IPS-NIHi7 (cell line): Measurements from ENCODE around the gene ARMC5.
A peak's percentile ranks its signal among the peaks of the same experiment; 100 is the strongest.
"Not testable (repeated sequence)": the region's sequence is repeated elsewhere in the genome, so short reads cannot be mapped to it uniquely, and the experiment has no call there.

Experiments used
- DNase-seq: peaks from one replicate; pipeline ENCODE4 v3.0.0; 2012; ENCODE audit warnings: mixed read lengths; ENCODE audit errors: extremely low spot score

ARMC5 gene

DNA sequence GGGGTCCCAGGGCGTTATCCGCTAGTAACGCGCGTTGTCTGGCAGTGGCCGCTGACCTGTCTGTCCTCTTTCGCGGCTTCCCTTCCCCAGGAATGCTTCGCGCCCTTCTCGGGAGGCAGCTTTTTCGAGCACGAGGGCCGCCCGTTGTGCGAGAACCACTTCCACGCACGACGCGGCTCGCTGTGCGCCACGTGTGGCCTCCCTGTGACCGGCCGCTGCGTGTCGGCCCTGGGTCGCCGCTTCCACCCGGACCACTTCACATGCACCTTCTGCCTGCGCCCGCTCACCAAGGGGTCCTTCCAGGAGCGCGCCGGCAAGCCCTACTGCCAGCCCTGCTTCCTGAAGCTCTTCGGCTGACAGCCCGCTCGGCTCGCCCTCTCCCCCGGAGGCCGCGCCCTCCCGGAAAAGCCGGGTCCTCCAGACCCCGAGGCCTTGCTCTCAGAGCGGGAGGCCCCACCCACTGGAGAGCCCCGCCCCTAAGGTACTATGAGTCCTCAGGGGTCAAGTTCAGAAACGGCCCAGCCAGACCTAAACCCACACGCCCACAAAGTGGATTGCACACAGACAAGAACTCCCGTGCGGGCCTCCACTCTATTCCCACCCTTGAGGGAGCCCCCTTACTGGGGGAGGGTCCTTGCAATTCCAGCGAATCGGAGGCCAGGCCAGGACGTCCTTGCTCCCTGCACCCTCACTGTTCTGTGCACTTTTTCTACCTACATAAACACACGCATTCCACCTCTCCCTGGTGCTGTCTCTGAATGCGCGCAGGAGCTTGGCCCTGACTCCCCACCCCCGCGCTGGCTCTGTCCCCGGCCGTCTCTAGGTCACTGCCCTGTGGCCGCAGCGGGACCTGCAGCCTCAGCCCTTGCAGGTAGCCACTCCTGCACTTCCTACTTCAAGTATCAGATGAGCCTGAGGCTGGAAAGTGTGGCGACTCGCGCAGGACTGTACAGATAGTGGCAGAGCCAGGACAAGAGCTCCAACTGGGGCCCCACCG lies 18.2 kb downstream of the ARMC5 start:
- peak; percentile 86 for DNase-seq

DNA sequence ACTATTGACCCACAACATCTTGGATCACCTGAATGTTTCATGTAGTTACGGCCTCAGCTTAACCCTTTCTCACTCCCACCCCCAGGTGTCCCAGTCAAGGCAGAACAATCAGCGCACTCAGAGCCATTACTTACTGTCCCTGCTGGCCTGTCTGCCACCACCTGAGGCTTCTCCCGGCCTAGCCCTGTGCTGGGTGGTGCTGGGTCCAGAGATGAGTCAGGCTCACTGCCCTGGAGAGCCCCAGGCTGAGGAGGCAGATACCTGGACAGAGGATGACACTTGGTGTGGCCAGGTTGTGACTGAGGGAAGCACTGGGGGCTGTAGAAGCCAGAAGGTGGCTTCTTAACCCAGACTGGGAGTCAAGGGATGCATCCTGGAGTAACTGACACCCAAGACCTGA lies 19.7 kb downstream of the ARMC5 start:
- no peak for DNase-seq

DNA sequence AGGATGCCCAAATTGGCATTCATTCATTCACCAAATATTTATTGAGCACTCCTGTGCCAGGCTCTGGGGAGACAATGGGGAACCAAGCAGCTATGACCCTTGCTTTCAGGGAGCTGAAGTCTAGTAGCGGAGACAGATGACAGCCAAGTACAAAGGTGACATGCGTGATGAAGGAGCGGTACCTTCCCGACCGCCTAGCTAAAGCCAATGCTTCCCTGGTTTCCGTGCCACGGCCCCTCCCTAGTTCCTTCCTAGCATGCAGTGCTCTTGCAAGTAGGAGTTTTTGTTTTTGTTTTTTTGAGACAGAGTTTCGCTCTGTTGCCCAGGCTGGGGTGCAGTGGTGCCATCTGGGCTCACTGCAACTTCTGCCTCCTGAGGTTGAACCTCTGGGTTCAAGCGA lies 20.4 kb downstream of the ARMC5 start:
- no peak for DNase-seq

GRCh38 chr16:31480851-31481536 lies 21.7 kb downstream of the ARMC5 start:
- DNase-seq = no peak

DNA sequence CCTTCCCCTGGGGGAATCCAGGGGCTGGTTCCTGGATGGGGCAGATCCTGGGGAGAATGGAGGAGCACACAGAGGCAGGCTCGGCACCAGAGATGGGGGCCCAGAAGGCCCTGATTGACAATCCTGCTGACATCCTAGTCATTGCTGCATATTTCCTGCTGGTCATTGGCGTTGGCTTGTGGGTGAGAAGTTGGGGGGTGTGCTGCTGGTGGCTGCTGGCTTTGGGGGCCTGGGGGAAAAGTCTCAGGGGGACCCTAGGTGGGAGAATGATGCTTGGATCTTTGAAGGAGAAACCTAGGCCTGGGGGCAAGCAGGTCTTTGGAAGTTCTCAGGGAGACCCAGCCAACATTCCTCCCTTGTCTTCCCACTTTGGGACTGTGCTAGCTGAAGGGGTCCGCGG lies 23.8 kb downstream of the ARMC5 start, which contains the start of gene SLC5A2:
Gene SLC5A2, plus strand, starts transcription at position 43 of the 400 bp plus-strand sequence. Its CDS starts 14 bp downstream, at position 57.
- no peak for DNase-seq

DNA sequence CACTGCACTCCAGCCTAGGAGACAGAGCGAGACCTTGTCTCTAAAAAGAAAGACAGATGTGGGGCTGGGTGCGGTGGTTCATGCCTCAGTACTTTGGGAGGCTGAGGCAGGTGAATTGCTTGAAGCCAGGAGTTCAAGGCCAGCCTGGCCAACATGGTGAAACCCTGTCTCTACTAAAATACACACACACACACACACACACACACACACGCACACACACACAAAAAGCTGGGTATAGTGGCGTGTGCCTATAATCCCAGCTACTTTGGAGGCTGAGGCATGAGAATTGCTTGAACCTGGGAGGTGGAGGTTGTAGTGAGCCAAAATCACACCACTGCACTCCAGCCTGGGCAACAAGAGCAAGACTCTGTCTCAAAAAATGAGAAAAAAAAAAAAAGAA lies 24.7 kb downstream of the ARMC5 start:
- not testable (repeated sequence) for DNase-seq

DNA sequence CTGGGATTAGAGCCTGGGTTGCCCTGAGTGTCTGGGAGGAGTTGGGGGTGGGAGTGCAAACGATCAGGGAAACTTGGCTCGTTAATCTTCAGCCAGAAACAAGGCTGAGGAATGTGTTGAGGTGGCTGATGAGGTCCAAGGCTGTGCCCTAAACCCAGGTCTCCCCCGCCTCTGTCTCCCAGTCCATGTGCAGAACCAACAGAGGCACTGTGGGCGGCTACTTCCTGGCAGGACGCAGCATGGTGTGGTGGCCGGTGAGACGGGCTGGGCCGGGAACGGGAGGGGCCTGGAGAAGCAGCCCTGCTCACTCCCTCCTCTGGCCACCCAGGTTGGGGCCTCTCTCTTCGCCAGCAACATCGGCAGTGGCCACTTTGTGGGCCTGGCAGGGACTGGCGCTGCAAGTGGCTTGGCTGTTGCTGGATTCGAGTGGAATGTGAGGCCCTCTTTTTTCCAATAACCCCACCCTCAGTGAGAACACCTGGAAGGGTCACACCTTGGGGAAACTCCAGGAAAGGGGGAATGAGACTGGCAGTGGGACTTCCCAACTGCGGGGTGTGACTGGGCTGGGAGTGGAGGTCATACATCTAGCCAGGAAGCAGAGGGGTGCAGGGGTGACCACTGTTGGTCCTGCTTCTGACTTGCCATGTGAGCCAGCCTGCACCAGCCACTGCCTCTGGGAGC lies 25.3 kb downstream of the ARMC5 start:
- peak; percentile 60 for DNase-seq

DNA sequence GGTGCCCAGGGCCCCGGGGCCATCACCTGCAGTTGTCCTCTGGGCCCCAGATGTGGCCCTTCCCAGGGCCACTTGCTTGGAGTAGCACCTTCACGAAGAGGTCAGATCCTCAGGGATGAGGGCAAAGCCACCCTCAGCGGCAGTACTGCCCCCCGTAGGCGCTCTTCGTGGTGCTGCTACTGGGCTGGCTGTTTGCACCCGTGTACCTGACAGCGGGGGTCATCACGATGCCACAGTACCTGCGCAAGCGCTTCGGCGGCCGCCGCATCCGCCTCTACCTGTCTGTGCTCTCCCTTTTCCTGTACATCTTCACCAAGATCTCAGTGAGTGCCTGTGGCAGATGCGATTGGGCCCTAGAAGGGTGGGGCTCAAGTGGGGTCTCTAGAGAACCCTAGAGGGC lies 26.3 kb downstream of the ARMC5 start:
- DNase-seq = no peak

- no peak for DNase-seq
Measured at GRCh38 chr16:31486045-31486444, 26.7 kb downstream of the ARMC5 start.

- DNase-seq = no peak
Measured at GRCh38 chr16:31487071-31487719, 27.9 kb downstream of the ARMC5 start.

- peak; percentile 85 for DNase-seq
Measured at GRCh38 chr16:31487720-31488467, 28.6 kb downstream of the ARMC5 start.

DNA sequence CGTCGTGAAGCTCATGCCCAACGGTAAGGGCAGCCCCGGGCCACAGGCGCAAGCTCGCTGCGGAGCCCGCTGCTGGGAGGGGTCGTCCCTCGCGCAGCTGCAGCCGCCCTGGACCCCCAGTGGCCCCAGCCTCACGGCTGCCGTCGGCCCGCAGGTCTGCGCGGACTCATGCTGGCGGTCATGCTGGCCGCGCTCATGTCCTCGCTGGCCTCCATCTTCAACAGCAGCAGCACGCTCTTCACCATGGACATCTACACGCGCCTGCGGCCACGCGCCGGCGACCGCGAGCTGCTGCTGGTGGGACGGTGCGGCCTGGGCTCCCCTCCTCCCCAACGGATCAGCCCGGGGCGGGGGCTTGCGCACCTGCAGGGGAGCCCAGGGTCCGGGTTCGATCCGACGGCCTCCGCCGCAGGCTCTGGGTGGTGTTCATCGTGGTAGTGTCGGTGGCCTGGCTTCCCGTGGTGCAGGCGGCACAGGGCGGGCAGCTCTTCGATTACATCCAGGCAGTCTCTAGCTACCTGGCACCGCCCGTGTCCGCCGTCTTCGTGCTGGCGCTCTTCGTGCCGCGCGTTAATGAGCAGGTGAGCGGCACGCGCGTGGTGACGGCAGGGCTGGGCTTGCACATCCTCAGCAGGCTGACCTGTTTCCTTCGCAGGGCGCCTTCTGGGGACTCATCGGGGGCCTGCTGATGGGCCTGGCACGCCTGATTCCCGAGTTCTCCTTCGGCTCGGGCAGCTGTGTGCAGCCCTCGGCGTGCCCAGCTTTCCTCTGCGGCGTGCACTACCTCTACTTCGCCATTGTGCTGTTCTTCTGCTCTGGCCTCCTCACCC lies 29.4 kb downstream of the ARMC5 start:
- DNase-seq = no peak

DNA sequence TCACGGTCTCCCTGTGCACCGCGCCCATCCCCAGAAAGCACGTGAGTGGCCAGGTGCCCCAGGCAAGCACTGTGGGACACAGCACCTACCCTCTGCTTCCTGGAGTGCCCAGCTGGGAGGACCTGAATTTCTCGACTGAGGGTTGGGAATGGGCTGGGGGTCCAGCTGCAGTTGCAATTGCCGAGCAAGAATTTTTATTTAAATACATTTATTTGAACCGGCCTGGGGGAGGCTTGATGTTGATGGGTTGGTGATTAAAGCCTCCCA lies 29.9 kb downstream of the ARMC5 start:
- DNase-seq = no peak

- DNase-seq = no peak
Measured at GRCh38 chr16:31489616-31490584, 30.6 kb downstream of the ARMC5 start.

DNA sequence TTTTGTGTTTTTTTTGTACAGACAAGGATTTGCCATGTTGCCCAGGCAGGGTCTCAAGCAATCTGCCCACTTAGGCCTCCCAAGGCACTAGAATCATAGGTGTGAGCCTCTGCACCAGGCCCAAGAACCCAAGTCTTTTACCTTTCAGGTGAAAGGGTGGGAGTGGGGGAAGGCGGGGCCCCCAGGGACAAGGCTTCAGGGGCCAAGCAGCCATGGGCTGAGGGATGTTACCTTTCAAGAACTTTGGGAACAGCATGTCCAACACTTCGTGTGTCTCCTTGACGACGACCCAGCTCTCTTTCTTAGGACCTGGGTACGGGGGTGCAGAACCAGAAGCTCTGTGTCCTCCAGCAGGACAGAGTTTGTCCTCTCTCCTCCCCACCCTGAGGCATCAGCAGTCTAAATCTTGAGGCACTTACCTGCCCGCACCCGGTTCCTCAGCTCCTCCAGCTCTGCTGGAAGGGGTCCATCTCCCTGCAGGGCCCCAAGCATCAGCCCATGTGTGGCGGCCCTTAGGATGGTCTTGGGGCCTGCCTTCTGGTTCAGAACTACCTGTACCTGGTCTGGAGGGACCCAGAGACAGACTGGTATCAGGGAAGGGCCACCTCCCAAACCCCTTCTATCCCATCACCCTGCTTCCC lies 32.6 kb downstream of the ARMC5 start:
- DNase-seq = no peak

GRCh38 chr16:31493506-31494125 lies 34.3 kb downstream of the ARMC5 start:
- no peak for DNase-seq

- no peak for DNase-seq
Measured at GRCh38 chr16:31496670-31497069, 37.4 kb downstream of the ARMC5 start.

- no peak for DNase-seq
Measured at GRCh38 chr16:31498493-31498892, 39.2 kb downstream of the ARMC5 start.
